Calu3 (cell line): ENCODE data around the gene AMMECR1. TPM values are rescaled to one million over a fixed set of nuclear protein-coding genes. Genes with fewer than 3 reads are reported as not detected.

Source experiments
- BruUV-seq: library from RNA; stranded (reverse); fragments of 400-500 nt; replicated peaks from 2 replicates; lab custom pipeline; 2021; lab: Mats Ljungman, UMichigan
- CTCF ChIA-PET: fragments of 300-600 bp; sonication (Branson Sonifier 250); formaldehyde crosslinking; loops from one replicate; lab custom pipeline; 2022; ENCODE audit warnings: antibody characterized with exemption; lab: Charles Lee
- DNase-seq: peaks from one replicate; pipeline ENCODE4 v3.0.0; 2022
- H3K27ac Mint-ChIP-seq: one replicate; pipeline ENCODE4 v1.8.0; 2022; ENCODE audit warnings: mixed read lengths; ENCODE audit not compliant: unreplicated experiment
- H3K27me3 Mint-ChIP-seq: one replicate; pipeline ENCODE4 v1.8.0; 2022; ENCODE audit warnings: mixed read lengths; ENCODE audit not compliant: unreplicated experiment
- H3K36me3 Mint-ChIP-seq: one replicate; pipeline ENCODE4 v1.8.0; 2022; ENCODE audit warnings: mild to moderate bottlenecking, moderate library complexity, mixed read lengths; ENCODE audit not compliant: insufficient read depth, unreplicated experiment
- H3K4me1 Mint-ChIP-seq: one replicate; pipeline ENCODE4 v1.8.0; 2022; ENCODE audit warnings: mild to moderate bottlenecking, low read depth, mixed read lengths; ENCODE audit not compliant: unreplicated experiment
- H3K4me3 Mint-ChIP-seq: one replicate; pipeline ENCODE4 v1.8.0; 2022; ENCODE audit warnings: mild to moderate bottlenecking, low read depth, moderate library complexity, mixed read lengths; ENCODE audit not compliant: unreplicated experiment
- H3K9me3 Mint-ChIP-seq: one replicate; pipeline ENCODE4 v1.8.0; 2022; ENCODE audit warnings: low read depth, mixed read lengths; ENCODE audit not compliant: unreplicated experiment
- intact Hi-C: fragments of 100-400 bp; cut with micrococcal nuclease; formaldehyde crosslinking; loops from one replicate; pipeline ENCODE4 v1.10.0; 2022; ENCODE audit not compliant: unreplicated experiment
- total RNA-seq: library from RNA; stranded (reverse); gene quantifications from 2 replicates; pipeline ENCODE4 v1.2.3, GENCODE V29; 2022
- TF ChIP-seq, protein P1 (sequence below): fragments of 200-600 bp; IDR thresholded peaks from one replicate; pipeline ENCODE4 v1.8.0; 2022; ENCODE audit warnings: antibody characterized with exemption; ENCODE audit not compliant: unreplicated experiment

The AMMECR1 gene
- total RNA-seq, 1 experiment from 2014 or later, result 23.5 TPM

DNA sequence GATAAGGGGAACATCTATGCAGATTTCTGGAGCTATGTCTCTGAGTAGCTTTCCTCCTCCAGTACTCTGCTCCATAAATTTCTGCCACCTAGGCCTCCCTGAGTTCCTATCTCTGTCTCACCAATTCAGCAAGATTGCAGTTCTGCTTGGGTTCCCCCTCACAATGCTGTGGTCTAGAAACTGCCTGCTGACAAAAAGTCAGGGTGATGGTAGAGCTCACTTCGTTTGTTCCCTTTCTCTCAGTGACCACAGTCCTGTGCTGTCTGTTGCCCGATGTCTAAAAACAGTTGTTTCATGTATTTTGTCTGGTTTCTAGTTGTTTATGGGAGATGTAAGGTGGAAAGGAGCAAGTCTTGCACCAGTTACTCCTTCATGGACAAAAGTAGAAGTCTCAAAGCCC is 41.1 kb downstream of the AMMECR1 start:
- Mint-ChIP-seq H3K27ac (no peak overlapping the region), H3K4me1 (peaks cover 30% of the 10 kb centered on the region), H3K4me3 (no peak overlapping the region), H3K9me3 (no peaks in the 10 kb centered on the region), H3K27me3 (no peaks in the 10 kb centered on the region), H3K36me3 (no peaks in the 10 kb centered on the region)
- BruUV-seq, result no TSS peak
- TF ChIP-seq, protein P1, sequence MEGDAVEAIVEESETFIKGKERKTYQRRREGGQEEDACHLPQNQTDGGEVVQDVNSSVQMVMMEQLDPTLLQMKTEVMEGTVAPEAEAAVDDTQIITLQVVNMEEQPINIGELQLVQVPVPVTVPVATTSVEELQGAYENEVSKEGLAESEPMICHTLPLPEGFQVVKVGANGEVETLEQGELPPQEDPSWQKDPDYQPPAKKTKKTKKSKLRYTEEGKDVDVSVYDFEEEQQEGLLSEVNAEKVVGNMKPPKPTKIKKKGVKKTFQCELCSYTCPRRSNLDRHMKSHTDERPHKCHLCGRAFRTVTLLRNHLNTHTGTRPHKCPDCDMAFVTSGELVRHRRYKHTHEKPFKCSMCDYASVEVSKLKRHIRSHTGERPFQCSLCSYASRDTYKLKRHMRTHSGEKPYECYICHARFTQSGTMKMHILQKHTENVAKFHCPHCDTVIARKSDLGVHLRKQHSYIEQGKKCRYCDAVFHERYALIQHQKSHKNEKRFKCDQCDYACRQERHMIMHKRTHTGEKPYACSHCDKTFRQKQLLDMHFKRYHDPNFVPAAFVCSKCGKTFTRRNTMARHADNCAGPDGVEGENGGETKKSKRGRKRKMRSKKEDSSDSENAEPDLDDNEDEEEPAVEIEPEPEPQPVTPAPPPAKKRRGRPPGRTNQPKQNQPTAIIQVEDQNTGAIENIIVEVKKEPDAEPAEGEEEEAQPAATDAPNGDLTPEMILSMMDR, result no peak
- DNase-seq, result no peak
- intact Hi-C loops, result no loop called here
- CTCF ChIA-PET, result no interaction called here

DNA sequence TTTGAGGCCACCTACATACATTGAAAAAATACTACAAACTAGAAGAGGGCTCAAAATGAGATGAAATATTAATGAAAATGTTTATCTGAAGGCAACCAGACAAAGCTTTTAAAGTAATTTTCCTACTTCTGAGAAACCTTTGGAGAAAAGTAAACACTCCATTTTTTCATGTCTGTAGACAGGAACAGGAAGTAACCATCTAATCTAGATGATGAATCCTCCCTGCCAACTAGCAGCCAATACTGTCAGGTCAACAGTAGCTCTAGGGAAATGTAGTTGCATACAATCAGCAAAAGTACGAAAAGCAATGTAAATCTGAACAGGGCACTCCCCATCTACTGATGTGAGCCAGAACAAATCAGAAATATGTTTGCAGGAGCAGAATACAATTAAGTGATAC is 49.0 kb downstream of the AMMECR1 start:
- H3K9me3 Mint-ChIP-seq, result no peaks in the 10 kb centered on the region
- H3K36me3 Mint-ChIP-seq, result no peaks in the 10 kb centered on the region
- CTCF ChIA-PET, result no interaction called here
- no peak overlapping the region for H3K4me3 Mint-ChIP-seq
- H3K27ac Mint-ChIP-seq, result no peak overlapping the region
- H3K27me3 Mint-ChIP-seq, result no peaks in the 10 kb centered on the region
- intact Hi-C loops, result no loop called here
- no peak for DNase-seq
- TF ChIP-seq, protein P1, result no peak
- H3K4me1 Mint-ChIP-seq, result peaks cover 23% of the 10 kb centered on the region
- BruUV-seq, result no TSS peak

DNA sequence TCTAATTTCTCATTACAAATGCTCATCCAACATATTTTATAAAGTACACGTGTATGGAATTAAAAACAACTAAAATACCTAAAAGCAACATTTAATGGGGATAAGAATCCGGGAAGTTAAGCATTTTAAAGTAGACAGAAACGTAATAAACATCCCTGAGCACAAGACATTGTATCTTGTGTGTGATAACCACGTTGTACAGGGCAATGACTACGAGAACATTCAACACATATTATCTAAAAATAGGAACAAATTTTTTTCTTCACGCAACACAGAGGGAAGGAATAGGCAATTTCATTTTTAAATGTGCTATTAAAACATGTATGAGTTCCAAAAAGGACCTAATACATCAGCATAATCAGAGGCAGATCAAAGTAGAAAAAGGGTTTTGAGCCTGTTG is 49.5 kb downstream of the AMMECR1 start:
- H3K4me1 Mint-ChIP-seq, result peaks cover 18% of the 10 kb centered on the region
- intact Hi-C loops, result no loop called here
- no peak overlapping the region for H3K4me3 Mint-ChIP-seq
- CTCF ChIA-PET, result no interaction called here
- no peak for DNase-seq
- no TSS peak for BruUV-seq
- no peak overlapping the region for H3K27ac Mint-ChIP-seq
- H3K27me3 Mint-ChIP-seq, result no peaks in the 10 kb centered on the region
- TF ChIP-seq, protein P1, result no peak
- H3K9me3 Mint-ChIP-seq, result no peaks in the 10 kb centered on the region
- no peaks in the 10 kb centered on the region for H3K36me3 Mint-ChIP-seq

DNA sequence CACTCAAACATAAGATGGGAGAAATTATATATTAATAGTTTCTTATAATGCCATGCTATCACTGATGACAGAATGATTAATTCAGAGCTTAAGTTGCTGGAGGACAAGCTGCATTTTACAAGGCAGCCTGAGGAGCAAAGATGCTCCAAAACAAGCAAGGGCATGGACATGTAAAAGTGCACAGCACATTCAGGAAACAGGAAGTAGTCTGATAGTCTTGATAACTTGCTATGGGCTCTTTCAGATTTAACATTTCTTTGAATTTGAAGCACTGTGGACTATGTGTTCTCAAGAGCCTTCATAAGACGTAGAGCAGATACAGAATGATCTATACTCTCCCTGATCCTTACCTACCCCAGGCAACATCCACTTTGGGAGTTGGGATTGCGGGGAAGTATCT is 50.0 kb downstream of the AMMECR1 start:
- Mint-ChIP-seq H3K4me3 (no peak overlapping the region), H3K9me3 (no peaks in the 10 kb centered on the region), H3K27ac (no peak overlapping the region), H3K4me1 (peaks cover 14% of the 10 kb centered on the region), H3K27me3 (no peaks in the 10 kb centered on the region), H3K36me3 (no peaks in the 10 kb centered on the region)
- no TSS peak for BruUV-seq
- intact Hi-C loops, result loop anchor here (2.0 kb wide), 1 partner anchor 63 kb away; no protein-coding TSS in a partner anchor
- no peak for DNase-seq
- TF ChIP-seq, protein P1, result no peak
- CTCF ChIA-PET, result no interaction called here
